Upper lobe of left lung (tissue), 4 donors: ENCODE data around the gene KIAA1958.

Experiments
- CTCF ChIP-seq, 6 experiments: fragments of 450-650 bp in 4 of 6; fragments of 200-600 bp in 2 of 6; sonication (generic) in 2 of 6; IDR thresholded peaks; one replicate each; pipeline ENCODE4 v1.5.1; 2016 to 2019; ENCODE audit warnings: antibody characterized with exemption in 6 of 6
- EP300 ChIP-seq, 4 donors: sonication (generic); formaldehyde crosslinking; IDR thresholded peaks; one replicate each; pipeline ENCODE4 v1.5.1; 2017; ENCODE audit warnings: antibody characterized with exemption in 4 of 4, control low read depth in 2 of 4
- POLR2A ChIP-seq, 4 donors: fragments of 450-650 bp; IDR thresholded peaks; one replicate each; pipeline ENCODE4 v1.5.1; 2016 to 2017; ENCODE audit warnings: antibody characterized with exemption in 4 of 4, mild to moderate bottlenecking in 2 of 4
- POLR2AphosphoS5 ChIP-seq, 2 donors: sonication (generic); formaldehyde crosslinking; IDR thresholded peaks; one replicate each; pipeline ENCODE4 v1.5.1; 2017; ENCODE audit warnings: antibody characterized with exemption in 2 of 2

GRCh38 chr9:112502175-112502946 lies 15.7 kb downstream of the KIAA1958 start:
- no peak for TF ChIP-seq POLR2AphosphoS5 (IDR thresholded peaks at IDR 0.05)
- no peak for TF ChIP-seq POLR2A (IDR thresholded peaks at IDR 0.05)
- TF ChIP-seq CTCF (IDR thresholded peaks at IDR 0.05) = no peak
- no peak for TF ChIP-seq EP300 (IDR thresholded peaks at IDR 0.05)
